LoVo (cell line): ENCODE measurements around the gene TMEM184A.

Experiments used
- DNase-seq: peaks from one replicate; pipeline ENCODE4 v3.0.0-alpha.2; 2016; ENCODE audit warnings: low spot score

TMEM184A gene

GRCh38 chr7:1550005-1550845 lies 5.8 kb downstream of the TMEM184A start:
- DNase-seq, result no peak

DNA sequence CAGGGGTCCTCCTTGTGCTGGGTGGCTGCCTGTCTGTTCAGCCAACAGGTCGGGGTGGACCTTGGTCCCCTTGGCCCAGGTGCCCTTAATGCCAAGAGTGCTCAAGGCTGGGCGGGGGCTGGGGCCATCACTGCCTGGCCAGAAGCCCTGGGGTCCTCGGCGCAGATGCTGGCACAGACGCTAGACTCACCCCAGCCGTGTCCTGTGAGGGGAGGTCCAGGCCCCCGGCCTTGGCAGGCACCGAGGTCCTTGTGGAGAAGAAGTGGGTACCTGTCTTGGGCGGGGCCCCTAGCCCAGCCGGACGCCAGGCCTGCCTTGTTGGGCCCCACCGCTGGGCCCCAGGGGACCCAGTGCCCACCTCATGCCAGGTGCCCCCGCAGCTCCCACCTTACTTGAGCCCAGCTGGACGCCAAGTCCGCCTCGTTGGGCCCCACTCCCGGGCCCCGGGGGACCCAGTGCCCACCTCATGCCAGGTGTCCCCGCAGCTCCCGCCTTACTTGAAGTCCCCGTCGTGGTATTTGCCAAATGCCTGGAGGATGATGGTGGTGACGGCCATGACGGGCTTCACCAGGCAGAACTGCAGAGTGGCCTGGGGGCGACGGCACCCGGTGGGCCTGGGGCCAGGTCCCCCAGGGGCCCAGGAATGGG lies 6.5 kb downstream of the TMEM184A start:
- DNase-seq, result no peak

DNA sequence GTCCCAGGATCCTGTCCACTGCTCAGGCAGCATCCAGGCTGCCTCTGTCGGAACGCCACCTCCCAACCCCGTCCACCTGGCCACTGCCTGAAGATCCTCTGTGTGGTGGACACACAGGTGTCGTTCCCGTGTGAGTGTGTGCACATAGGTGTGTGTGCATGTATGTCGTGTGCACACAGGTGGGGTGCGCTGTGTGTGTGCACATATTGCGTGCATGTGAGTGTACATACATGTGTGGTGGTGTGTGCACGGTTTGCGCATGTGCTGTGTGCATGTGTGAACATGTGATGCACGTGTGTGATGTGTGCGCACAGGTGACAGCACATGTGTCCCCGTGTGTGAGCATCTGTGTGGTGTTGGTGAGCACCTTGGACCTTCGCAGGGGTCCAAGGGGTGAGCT lies 7.1 kb downstream of the TMEM184A start:
- DNase-seq, result no peak

DNA sequence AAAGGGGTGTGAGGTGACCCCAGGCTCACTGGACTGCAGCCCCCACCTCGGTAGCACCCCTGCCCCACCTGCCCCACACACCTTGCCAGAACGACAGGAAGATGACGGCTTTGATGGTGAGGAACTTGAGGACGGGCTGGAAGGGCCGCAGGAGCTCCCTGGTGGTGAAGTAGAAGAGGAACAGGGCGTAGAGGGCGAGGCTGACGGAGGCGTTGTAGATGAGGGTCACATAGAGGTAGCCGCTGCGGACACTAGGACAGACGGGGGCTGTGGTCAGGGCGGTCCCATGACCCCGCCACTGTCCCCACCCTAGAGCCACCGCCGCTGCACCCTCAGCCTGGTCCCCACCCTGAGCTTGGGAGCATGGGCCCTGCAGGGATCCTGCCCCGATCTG lies 7.6 kb downstream of the TMEM184A start:
- DNase-seq, result no peak

- no peak for DNase-seq
These were observed 8.1 kb downstream of the TMEM184A start for GRCh38 chr7:1547777-1548437.

GRCh38 chr7:1546909-1547776 lies 8.9 kb downstream of the TMEM184A start:
- no peak for DNase-seq

DNA sequence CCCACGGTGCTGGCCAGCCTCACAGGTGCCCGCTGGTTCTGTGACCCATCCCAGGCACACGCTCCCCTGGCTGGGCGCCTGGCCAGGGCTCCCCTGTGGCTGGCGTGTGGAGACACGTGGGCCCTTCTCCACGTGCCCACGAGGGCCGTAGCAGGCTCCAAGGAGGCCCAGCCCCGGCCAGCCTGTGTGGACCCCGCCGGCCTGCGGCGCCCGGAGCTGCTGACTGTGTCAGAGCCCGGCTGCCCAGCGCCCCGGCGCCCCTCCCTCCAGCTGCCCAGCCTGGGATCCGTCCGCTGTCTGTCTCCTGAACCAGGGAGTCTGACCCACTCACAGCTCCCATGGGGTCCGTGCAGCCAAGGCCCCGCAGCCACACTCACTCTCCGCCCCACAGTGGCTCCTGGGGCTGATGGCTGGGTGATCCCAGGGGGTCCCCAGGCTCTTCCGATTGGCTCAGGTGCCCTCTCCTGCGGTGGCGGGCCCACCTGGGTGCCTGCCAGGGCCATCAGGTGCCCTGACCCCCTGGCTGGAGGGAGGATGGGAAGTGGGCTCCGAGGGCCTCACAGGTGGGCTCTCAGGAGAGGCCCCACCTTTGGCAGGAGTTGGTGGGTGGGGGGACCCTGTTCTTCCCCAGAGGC lies 9.6 kb downstream of the TMEM184A start:
- no peak for DNase-seq

GRCh38 chr7:1545417-1546246 lies 10.4 kb downstream of the TMEM184A start:
- no peak for DNase-seq

DNA sequence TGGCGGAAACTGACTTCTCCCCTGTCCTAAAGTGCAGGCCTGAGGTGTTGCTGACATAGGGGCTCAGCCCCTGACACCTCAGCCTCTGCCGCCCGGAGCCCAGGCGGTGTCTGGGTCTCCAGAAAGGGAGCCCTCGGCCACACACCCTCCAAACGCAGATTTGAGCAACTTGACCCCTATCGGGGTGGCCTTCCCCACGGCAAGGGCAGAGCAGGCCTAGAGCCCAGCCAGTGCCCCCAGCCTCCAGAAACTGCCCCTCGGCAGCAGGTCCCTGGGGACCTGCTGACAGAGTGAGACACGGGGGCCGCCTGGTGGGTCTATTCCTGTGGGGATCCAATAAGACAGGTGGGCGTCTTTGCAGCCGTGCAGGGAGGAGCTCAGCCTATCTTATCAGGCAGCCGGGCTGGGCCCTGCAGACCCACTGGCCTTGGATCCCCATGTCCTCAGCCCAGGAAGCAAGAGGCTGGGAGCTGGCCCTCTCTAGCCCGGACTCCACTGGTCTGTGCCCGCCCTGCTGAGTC lies 11.0 kb downstream of the TMEM184A start:
- DNase-seq, result no peak

DNA sequence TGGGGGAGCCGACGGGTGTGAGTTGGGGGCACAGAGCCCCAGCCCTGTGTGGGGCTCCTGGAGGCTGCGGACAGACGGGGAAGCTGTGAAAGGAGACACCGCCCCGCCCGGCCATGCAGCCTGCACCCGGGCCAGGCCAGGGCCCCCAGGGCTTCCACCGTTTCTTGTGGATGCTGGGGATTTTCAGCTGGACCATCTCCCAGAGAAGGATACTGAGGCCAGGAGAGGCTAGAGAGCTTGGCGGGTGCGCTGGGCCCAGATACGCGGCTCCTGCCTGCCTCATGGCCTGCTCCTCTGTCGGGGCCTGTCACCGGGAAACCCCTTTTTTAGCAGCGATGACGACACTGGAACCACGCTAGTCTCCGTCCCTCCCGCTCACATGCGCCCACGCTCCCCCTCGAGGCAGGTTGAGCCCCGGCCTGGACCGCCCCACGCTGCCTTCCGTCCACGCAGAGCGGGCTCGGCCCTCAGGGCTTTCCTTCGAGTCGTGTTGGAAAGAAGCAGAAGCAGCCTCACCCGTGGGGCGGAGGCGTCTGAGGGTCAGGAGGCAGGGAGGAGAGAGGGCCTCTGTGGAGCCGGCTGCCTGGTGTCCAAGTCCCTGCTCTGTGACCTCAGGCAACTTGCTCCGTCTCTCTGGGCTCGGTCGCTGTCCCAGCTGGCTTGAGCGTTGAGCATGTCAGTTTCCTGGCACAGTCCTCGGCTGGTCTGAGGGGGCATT lies 11.7 kb downstream of the TMEM184A start:
- DNase-seq, result no peak

DNA sequence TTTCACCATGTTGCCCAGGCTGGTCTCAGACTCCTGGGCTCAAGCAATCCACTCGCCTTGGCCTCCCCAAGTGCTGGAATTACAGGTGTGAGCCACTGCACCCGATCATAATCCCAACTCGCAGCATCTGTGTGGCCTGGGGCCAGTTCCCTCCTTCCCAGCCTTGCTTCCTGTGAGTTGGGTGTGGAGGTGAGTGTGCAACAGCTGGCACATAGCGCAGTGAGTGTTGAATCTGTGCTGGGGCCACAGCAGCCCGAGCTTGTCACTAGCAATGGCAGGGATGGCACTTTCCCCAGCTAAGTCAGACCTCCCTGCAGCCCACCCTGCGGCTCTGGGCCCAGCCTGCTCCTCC lies 12.2 kb downstream of the TMEM184A start:
- DNase-seq, result no peak

GRCh38 chr7:1542841-1543747 lies 12.9 kb downstream of the TMEM184A start:
- DNase-seq, result no peak

DNA sequence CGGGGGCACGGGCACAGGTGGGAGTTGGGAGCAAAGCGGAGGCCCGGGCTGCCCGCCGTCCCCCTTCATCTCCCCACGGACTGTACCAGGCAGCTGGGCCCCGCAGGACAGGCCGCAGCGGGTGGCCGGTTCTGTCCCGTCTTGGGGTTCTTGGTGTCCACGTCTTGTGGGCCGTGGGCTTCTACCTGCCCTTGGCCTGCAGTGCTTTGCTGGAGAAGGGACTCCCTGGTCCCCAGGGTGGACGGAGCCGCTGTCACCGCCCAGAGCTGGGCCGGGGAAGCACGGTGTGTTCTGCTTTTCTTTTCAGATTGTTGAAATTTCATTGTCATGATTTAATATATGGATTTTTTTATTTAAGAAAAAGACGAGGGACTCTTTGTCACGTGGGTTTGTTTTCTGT lies 13.7 kb downstream of the TMEM184A start:
- DNase-seq, result no peak

DNA sequence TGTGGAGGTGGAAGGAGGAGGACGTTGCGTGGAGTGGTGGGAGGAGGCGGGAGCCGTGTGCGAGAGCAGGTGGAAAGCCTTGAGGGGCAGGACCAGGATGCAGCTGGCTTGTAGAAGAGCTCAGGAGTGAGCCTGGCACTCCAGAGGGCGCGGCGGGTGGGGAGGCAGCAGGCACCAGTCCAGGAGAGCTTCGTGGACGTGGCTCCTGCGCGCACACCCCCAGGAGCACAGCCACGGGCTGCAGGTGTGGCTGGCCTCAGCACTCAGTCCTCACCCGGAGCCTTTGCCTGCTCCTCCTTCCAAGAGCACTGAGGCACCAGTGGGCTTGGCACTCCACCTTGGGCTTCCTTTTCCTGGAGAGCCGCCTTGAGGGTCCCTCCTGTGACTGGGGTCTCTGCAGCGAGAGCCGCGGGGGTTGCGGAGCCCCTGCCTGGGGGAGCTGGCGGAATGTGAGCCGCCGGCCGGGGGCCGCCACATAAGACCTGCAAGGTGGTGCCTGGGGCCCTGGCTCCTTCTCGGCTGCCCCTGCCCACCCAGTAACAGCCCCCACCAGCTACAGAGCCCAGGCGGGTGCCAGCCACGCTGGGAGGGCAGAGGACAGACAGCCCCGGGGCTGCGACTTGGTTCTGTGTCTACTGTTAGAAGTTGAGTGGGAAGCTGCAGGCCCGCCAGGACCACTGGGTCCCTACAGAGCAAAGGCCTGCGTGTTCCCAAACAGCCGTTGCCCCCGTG lies 14.4 kb downstream of the TMEM184A start:
- DNase-seq, result no peak

DNA sequence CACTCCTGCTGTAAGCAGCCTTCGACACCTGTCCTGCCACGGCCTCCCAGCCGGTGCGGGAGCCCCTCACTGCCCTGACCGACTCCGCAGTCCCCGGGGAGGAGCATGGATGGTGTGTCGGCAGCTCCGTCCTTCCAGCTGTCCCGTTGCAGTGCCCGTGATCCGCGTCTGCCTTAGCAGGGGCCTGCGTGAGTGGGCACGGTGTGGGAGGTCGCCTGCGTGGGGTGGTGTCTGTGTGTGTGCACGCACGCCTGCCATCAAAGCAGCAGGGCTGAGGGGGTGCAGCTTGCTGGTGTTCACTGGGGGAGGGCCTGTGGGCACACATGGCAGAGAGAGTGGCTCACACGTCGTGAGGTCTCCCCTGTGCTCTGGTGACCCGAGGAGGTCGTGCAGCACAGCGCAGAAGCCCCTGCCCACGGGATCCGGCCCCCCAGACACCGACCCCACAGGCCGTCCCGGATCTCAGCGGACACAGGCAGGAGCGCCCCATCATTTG lies 15.2 kb downstream of the TMEM184A start:
- DNase-seq, result no peak

DNA sequence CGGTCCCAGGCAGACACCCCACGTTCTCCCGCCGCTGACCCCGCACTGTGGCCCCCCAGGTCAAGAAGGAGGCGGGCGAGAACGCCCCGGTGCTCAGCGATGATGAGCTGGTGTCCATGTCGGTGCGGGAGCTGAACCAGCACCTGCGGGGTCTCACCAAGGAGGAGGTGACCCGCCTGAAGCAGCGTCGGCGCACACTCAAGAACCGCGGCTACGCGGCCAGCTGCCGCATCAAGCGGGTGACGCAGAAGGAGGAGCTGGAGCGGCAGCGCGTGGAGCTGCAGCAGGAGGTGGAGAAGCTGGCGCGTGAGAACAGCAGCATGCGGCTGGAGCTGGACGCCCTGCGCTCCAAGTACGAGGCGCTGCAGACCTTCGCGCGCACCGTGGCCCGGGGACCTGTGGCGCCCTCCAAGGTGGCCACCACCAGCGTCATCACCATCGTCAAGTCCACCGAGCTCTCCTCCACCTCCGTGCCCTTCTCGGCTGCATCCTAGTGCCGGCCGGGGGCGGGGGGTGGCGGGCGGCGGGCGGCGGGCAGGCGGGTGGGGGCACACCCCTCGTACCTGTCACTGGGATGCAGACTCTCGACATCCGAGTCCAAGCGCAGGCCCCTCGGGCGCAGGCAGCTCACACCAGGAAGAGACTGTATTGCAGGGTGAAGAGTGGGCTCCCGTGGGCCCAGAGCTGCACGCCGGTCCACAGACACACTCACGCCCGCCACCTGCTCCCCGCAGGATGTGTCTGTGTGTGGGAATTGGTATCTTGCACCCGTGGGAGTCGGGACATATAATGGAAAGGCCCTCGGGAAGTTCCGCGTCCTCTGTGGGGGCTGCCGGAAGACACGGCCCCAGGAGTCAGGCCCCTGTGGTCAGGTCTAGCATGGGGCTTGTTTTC lies 15.9 kb downstream of the TMEM184A start:
- DNase-seq, result no peak
